HT-29 (cell line): Measurements from ENCODE around the gene C6orf132. TPM values are rescaled to one million over a fixed set of nuclear protein-coding genes. Genes with fewer than 3 reads are reported as not detected.

Source experiments
- DNase-seq: peaks from one replicate; pipeline ENCODE4 v3.0.0-alpha.2; 2015; ENCODE audit warnings: low spot score
- total RNA-seq: library from RNA; depleted of rRNA; stranded (reverse); fragments of >200 nt; shearing (Covaris generic); gene quantifications from 2 replicates; pipeline ENCODE4 v1.2.3, GENCODE V29; 2014

C6orf132 gene
- total RNA-seq, 1 experiment from 2014 or later: 119 TPM

DNA sequence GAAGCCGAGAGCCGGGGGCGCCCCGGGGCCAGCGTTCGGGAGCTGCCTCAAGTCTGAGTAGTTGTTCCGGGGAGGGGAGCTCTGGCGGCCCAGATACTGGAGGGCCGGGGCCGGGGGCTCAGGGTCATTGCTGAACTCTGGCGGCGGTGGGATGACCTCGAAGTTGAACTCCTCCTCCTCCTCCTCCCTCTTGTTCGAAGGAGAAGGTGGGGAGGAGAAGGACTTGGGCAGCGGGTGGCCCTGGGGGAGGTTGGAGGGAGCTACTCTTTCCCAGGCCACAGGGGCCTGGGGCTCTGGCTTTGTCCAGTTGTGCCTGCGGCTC lies 37.7 kb downstream of the C6orf132 start:
- DNase-seq: no peak

- no peak for DNase-seq
Observed at GRCh38 chr6:42104095-42104803, 38.2 kb downstream of the C6orf132 start.

DNA sequence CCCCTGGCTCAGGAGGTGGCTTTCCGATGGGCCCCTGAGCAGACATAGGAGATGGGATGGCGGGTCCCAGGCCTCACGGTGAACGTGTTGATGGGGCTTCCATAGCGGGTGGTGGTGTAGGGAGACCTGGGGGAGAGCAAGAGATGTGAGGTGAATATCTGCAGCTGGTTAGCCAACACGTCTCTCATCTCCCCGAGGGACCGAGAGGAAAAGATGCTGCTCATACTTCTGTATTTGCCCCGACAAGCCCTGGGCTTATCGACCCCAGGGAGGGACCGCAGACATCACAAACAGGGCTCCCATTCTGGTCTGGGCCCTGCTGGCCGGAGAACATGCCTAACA lies 38.7 kb downstream of the C6orf132 start:
- no peak for DNase-seq

DNA sequence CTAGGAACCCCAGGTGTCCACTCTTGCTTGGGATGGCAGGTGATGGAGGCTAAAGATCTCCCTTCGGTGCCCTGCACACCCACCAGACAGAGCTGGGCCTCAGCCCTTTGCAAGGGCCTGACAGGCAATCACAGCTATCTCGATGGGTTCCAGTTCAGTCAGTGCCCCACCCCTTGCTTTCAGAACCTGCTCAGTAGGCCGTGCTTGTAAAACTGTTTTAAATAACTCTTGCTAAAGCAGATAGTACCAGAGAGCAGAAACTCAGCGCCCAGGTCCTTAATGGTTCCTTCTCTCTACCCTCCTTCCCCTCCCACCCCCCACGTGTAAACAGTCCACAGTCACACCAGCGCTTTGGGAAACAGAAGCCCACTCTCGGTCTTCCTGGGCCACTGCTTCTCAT lies 39.2 kb downstream of the C6orf132 start:
- no peak for DNase-seq

DNA sequence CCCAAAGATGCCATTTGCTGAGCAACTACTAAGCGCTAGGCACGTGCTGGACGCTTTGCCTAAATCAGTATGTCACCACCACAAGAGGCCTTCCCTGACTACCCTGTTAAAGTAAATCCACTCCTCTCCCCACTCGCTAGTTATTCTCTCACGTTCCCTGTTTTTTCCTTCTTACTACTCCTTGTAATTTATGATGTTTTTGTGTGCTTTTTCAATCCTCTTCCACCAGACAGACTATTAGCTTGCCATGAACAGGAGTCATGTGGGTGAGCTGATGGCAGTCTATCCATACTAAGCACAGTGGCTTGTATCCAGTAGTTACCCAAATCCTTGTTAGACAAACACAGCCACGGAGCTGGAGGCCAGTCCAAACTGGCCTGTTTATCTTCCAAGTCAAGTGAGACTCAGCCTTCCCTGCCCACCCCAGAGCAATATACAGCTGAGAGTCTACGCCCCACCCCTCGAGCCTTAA lies 41.2 kb downstream of the C6orf132 start:
- peak; percentile 63 for DNase-seq

DNA sequence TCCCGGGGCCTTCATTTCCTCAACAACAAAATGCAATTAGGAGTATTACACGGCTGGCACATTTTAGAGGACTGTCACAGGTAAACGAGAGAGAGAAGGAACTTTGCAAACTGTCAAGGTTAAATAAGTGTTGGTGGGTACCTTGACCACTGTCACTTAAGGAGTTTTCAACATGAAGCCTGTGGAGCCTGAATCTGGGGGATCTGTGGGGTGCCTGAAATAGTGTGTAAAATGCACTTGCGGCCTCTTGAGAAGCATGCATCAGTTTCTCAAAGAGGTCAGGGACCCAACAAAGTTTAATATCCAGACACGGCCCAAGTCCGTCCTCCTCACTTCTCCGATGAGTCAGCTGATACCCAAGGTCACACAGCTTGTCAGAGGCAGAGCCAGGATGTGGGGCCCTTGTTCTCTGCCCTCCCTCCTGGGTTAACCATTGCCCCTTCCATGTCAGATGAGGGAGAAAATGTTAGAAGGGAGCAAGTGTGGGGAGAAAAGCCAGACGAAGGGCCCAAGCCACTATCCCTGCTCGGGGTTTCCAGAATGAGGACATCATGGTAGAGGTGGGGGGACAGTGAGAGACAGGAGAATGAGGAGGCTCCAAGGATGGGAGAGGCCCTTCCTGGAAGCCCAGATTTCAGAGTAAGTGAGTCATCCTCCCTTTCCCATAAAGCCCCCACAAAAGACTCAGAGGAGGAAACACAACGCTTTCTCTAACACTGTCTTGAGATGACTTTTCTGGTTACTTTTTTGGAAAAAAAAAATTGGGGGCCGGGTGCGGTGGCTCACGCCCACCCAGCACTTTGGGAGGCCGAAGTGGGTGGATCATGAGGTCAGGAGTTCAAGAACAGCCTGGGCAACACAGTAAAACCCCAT lies 42.2 kb downstream of the C6orf132 start:
- peak; percentile 55 for DNase-seq

DNA sequence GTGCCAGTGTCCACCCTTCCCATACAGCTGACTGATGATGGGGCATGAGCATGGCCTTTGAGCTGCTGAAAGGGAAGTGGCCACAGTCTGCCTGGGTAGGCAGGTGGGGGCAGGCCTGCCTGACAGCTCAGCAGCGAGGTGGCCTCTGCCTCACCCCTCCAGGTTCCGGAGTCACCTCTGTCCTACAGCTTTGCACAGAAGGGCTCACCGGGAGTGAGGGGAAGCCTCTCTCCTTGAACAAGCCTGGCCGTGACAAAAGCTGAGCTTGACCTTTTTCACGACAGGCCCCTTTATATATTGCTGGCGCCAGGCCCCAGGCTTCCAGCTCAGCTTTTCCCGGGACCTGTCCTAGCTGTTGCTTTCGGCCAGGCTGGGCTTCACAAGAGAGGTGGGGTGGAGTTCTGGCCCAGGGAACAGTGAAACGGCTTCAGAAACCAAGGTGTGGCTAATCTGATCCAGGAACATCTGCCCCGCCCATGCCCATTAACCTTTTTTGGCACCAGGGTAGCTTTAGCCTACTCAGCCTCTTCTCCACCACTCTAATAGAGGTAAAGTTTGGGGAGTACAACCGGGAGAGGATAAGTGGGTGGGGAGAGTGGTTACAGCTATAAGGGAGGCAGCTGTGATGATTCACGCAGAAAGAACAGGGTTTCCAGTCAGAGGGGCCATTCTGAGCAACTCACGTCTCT lies 42.9 kb downstream of the C6orf132 start:
- peak; percentile 84 for DNase-seq

GRCh38 chr6:42095776-42096541 lies 46.5 kb downstream of the C6orf132 start:
- no peak for DNase-seq

DNA sequence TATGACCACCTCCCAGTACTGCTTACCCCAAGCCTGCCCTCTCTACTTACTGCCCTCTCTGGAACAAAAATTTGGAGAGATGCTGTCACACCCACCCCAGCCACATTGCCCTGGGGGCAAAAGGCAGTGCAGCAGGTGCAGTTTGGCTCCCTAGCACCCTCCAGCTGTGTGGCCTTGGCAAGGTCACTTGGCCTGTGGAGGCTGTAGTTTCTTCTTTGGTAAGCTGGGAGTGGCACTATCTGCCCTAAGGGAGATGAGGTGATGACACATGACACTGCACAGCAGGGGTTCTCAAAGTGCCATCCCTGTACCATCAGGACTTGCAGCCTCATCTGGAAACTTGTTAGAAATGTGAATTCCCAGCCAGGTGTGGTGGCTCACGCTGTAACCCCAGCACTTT lies 47.3 kb downstream of the C6orf132 start:
- no peak for DNase-seq

- DNase-seq: no peak
Observed at GRCh38 chr6:42093582-42094329, 48.7 kb downstream of the C6orf132 start.

- no peak for DNase-seq
Observed at GRCh38 chr6:42091718-42092023, 50.7 kb downstream of the C6orf132 start.

GRCh38 chr6:42090819-42091717 lies 51.4 kb downstream of the C6orf132 start:
- DNase-seq: no peak

GRCh38 chr6:42088101-42088591 lies 54.3 kb downstream of the C6orf132 start:
- DNase-seq: peak; percentile 80

- no peak for DNase-seq
Observed at GRCh38 chr6:42086046-42087035, 56.1 kb downstream of the C6orf132 start.

GRCh38 chr6:42084889-42085288 lies 57.5 kb downstream of the C6orf132 start:
- DNase-seq: peak; percentile 43

DNA sequence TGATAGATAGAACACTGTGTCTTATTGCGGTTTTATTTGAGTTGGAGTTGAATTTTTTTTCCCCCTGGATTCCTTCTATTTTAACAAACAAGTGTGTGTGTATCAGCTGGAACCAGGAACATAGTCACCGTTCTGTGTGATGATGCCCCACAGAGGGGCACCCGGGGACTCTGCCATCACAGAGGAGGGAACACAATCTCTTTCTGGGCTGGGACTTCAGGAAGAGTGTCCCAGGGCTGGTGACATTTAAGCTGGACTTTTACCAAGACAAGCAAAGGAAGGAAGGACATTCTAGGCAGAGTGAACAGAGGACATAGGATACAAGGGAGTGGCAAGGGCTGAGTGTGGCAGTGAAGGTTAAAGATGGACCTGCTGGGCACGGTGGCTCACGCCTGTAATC lies 58.9 kb downstream of the C6orf132 start:
- no peak for DNase-seq

DNA sequence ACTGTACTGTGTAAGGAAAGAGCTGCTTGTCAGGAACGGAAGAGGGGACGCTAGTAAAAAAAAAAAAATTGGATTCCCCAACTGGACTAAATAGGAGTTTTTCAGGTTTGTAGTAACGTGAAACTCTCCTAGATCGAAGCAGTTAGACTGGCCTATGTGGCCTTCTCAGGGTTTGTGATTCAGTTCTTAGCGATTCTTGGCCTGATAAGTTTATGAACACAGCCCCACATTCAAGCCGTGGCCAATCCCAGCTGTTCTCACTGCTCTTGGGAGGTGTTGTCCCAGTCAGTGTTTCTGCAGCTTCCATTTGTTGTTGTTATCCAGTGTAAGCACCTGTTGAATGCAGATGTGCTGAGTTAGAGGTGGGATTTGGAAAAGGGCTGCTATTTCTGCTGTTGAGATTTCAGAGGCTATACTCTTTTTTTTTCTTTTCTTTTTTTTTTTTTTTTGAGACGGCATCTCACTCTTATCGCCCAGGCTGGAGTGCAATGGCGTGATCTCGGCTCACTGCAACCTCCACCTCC lies 62.4 kb downstream of the C6orf132 start:
- no peak for DNase-seq

GRCh38 chr6:42078386-42078785 lies 64.0 kb downstream of the C6orf132 start:
- DNase-seq: no peak
